Activated CD8-positive, alpha-beta memory T cell treated with anti-CD3 and anti-CD28 coated beads, Interleukin-2, amount 50 U/mL, for 24 hours (primary cell): ENCODE measurements around the gene BFAR.
"Not testable (repeated sequence)": the region's sequence is repeated elsewhere in the genome, so short reads cannot be mapped to it uniquely, and the experiment has no call there.

Experiments
- DNase-seq: peaks from one replicate; pipeline ENCODE4 v3.0.0-alpha.2; 2020; ENCODE audit errors: extremely low read depth

The BFAR gene

GRCh38 chr16:14685870-14686793, 53.4 kb downstream of the BFAR start:
- DNase-seq: not testable (repeated sequence)

- not testable (repeated sequence) for DNase-seq
These were observed 61.4 kb downstream of the BFAR start, which contains the start of gene PLA2G10 for GRCh38 chr16:14694129-14694528. Gene PLA2G10 (minus strand): TSS chr16:14694308. CDS start chr16:14694229, 79 bp downstream.

GRCh38 chr16:14701859-14702258, 69.1 kb downstream of the BFAR start:
- not testable (repeated sequence) for DNase-seq

GRCh38 chr16:14702672-14703071, 69.9 kb downstream of the BFAR start:
- not testable (repeated sequence) for DNase-seq

- DNase-seq: not testable (repeated sequence)
These were observed 70.6 kb downstream of the BFAR start, which contains the start of gene NPIPA3 for GRCh38 chr16:14703156-14704011. Gene NPIPA3 (plus strand): TSS chr16:14703411. CDS start chr16:14708944, 5,533 bp downstream.
